ENCODE data around the gene USP9X. TPM values are rescaled to one million over a fixed set of nuclear protein-coding genes. Genes with fewer than 3 reads are reported as not detected.

USP9X gene
- total and polyA plus RNA-seq, 2 experiments from 2014 or later: 23.8 to 114 TPM

GRCh38 chrX:41108007-41108406 lies 22.8 kb downstream of the USP9X start:
- Histone ChIP-seq H4K20me1 (ENCODE audit: insufficient read depth, poor library complexity, severe bottlenecking) (peaks cover 98% of the 10 kb centered on the region), H3K4me3 (no peak overlapping the region), H2AFZ (no peak overlapping the region), H3K36me3 (replicated peaks; ENCODE audit: insufficient read depth, low read depth) (no peaks in the 10 kb centered on the region), H3K27ac (no peak overlapping the region), H3K27me3 (no peaks in the 10 kb centered on the region), H3K79me2 (peaks cover 100% of the 10 kb centered on the region), H3K9me3 (ENCODE audit: low read depth) (no peaks in the 10 kb centered on the region), H3K4me2 (no peak overlapping the region), H3K9me2 (replicated peaks; ENCODE audit: insufficient read depth) (no peaks in the 10 kb centered on the region), H3K4me1 (ENCODE audit: insufficient read depth) (peaks cover 9% of the 10 kb centered on the region)
- 50% methylated on average over 1 of the region's 1 CpG for WGBS (ENCODE audit: low lambda C conversion rate, missing lambda C conversion rate)
- DNase-seq (ENCODE audit: low spot score): no peak
- TF ChIP-seq EZH2 (IDR thresholded peaks at IDR 0.05; ENCODE audit: borderline replicate concordance) (no peak), CTCF (IDR thresholded peaks at IDR 0.05; ENCODE audit: poor library complexity) (no peak), EZH2phosphoT487 (IDR thresholded peaks at IDR 0.05; ENCODE audit: low read depth, severe bottlenecking, unreplicated experiment) (no peak)

- H3K4me2 ChIP-seq: no peak overlapping the region
- no peak for TF ChIP-seq EZH2 (IDR thresholded peaks at IDR 0.05; ENCODE audit: borderline replicate concordance)
- no peak for TF ChIP-seq EZH2phosphoT487 (IDR thresholded peaks at IDR 0.05; ENCODE audit: low read depth, severe bottlenecking, unreplicated experiment)
- TF ChIP-seq CTCF (IDR thresholded peaks at IDR 0.05; ENCODE audit: poor library complexity): no peak
- no peak overlapping the region for H3K4me3 ChIP-seq
- H3K27ac ChIP-seq: no peak overlapping the region
- no peak for DNase-seq (ENCODE audit: low spot score)
- WGBS (ENCODE audit: low lambda C conversion rate, missing lambda C conversion rate): 66% methylated on average over 5 of the region's 5 CpGs
- peaks cover 100% of the 10 kb centered on the region for H3K79me2 ChIP-seq
- no peaks in the 10 kb centered on the region for H3K36me3 ChIP-seq (replicated peaks; ENCODE audit: insufficient read depth, low read depth)
- peaks cover 92% of the 10 kb centered on the region for H4K20me1 ChIP-seq (ENCODE audit: insufficient read depth, poor library complexity, severe bottlenecking)
- H3K4me1 ChIP-seq (ENCODE audit: insufficient read depth): peaks cover 9% of the 10 kb centered on the region
- H3K27me3 ChIP-seq: no peaks in the 10 kb centered on the region
- no peaks in the 10 kb centered on the region for H3K9me2 ChIP-seq (replicated peaks; ENCODE audit: insufficient read depth)
- H3K9me3 ChIP-seq (ENCODE audit: low read depth): no peaks in the 10 kb centered on the region
- no peak overlapping the region for H2AFZ ChIP-seq
Observed at GRCh38 chrX:41108463-41109205, 23.4 kb downstream of the USP9X start.

GRCh38 chrX:41110801-41111625 lies 25.8 kb downstream of the USP9X start:
- 60% methylated on average over 7 of the region's 7 CpGs for WGBS (ENCODE audit: low lambda C conversion rate, missing lambda C conversion rate)
- H2AFZ ChIP-seq: no peak overlapping the region
- no peaks in the 10 kb centered on the region for H3K36me3 ChIP-seq (replicated peaks; ENCODE audit: insufficient read depth, low read depth)
- no peak overlapping the region for H3K4me2 ChIP-seq
- H3K9me3 ChIP-seq (ENCODE audit: low read depth): no peaks in the 10 kb centered on the region
- no peak overlapping the region for H3K27ac ChIP-seq
- no peaks in the 10 kb centered on the region for H3K9me2 ChIP-seq (replicated peaks; ENCODE audit: insufficient read depth)
- H3K79me2 ChIP-seq: peaks cover 98% of the 10 kb centered on the region
- H3K4me1 ChIP-seq (ENCODE audit: insufficient read depth): peaks cover 9% of the 10 kb centered on the region
- TF ChIP-seq EZH2phosphoT487 (IDR thresholded peaks at IDR 0.05; ENCODE audit: low read depth, severe bottlenecking, unreplicated experiment): no peak
- TF ChIP-seq CTCF (IDR thresholded peaks at IDR 0.05; ENCODE audit: poor library complexity): no peak
- TF ChIP-seq EZH2 (IDR thresholded peaks at IDR 0.05; ENCODE audit: borderline replicate concordance): no peak
- H3K27me3 ChIP-seq: no peaks in the 10 kb centered on the region
- H4K20me1 ChIP-seq (ENCODE audit: insufficient read depth, poor library complexity, severe bottlenecking): peaks cover 89% of the 10 kb centered on the region
- H3K4me3 ChIP-seq: no peak overlapping the region
- no peak for DNase-seq (ENCODE audit: low spot score)
